ENCODE data around the gene INAFM2.

- TF ChIP-seq CTCF (IDR thresholded peaks at IDR 0.05; ENCODE audit: low read length) (no peak), EZH2 (optimal IDR thresholded peaks at IDR 0.05; ENCODE audit: low read depth, low read length) (no peak)
Observed at GRCh38 chr15:40287505-40287904, 36.0 kb upstream of the INAFM2 start.
